ENCODE results near the gene IP6K3. TPM values are rescaled to one million over a fixed set of nuclear protein-coding genes. Genes with fewer than 3 reads are reported as not detected.

IP6K3 gene
- total RNA-seq, 1 experiment from 2014 or later, result 88.2 TPM

DNA sequence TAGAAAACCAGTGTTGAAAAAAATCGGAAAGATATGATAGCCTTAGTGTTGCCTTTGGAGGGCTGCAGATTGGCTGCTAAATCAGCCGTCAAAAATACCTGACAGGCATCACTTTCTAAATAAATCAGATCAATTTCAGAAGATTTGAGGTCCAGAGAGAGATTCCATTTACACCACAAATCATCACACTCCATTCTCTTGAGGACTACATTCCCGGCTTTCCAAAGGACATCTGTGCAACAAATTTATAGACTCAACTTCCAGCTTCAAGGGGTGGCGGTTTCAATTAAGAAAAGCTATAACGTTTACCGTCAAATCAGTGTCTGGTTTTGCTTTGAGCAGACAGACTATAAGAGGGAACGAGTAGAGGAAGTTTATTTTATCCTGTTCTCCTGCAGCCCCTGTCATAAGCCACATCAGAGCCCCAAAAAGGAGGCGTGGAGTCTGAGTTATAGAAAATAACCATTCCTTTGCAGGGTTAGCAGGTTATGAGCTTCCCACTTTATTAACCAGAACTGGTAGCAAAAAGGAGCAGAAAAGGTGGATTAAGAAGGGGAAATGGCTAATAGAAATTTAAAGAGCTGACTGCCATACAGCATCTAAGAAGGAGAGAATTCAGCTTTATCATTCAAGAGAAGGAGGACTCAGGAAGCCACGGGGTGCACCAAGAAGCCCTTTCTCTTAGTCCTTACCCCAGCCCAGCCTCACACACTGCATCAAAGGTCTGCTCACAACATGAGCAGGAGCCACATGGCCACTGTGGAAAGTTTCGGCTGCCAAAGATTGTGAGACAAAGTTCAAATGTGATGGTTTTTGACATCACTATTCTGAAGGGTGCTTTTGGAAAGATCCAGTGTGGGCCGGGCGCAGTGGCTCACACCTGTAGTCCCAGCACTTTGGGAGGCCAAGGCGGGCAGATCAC lies 22.3 kb downstream of the IP6K3 start:
- no peak for DNase-seq (ENCODE audit: low read depth)

- no peak for DNase-seq (ENCODE audit: low read depth)
Measured at GRCh38 chr6:33723371-33724085, 23.2 kb downstream of the IP6K3 start.

DNA sequence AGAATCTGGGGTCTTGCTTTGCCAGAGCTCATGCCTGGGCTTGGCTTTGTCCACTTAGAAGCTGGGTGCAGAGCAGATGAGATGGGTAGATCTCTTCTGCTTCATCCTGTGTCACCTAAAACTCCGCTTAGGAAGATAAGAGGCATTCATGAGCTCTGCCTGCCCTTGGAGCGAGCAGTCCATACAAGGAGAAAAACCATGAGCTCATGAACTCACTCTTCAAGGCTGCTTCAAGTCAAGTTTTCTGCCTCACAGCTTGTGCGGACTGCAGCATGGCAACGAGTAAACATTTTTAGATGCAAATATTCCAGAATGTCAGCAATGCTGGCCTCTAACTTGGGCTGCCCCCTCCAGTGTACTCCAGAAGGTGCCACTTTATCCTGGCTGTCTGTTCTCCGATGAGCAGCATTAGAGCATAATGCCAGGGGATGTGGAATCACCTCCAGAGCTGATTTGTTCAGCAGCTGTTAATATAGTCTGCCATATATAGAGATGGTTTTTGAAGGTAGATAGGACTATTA lies 24.5 kb downstream of the IP6K3 start:
- DNase-seq (ENCODE audit: low read depth), result no peak

GRCh38 chr6:33721508-33721907 lies 25.2 kb downstream of the IP6K3 start:
- no peak for DNase-seq (ENCODE audit: low read depth)

GRCh38 chr6:33720998-33721397 lies 25.7 kb downstream of the IP6K3 start:
- no peak for DNase-seq (ENCODE audit: low read depth)

GRCh38 chr6:33719326-33719987 lies 27.2 kb downstream of the IP6K3 start:
- DNase-seq (ENCODE audit: low read depth), result no peak

- DNase-seq (ENCODE audit: low read depth), result no peak
Measured at GRCh38 chr6:33718713-33719112, 28.0 kb downstream of the IP6K3 start.

GRCh38 chr6:33717934-33718455 lies 28.7 kb downstream of the IP6K3 start:
- DNase-seq (ENCODE audit: low read depth), result no peak

- no peak for DNase-seq (ENCODE audit: low read depth)
Measured at GRCh38 chr6:33716890-33717632, 29.6 kb downstream of the IP6K3 start.

- DNase-seq (ENCODE audit: low read depth), result no peak
Measured at GRCh38 chr6:33716379-33716778, 30.3 kb downstream of the IP6K3 start.

DNA sequence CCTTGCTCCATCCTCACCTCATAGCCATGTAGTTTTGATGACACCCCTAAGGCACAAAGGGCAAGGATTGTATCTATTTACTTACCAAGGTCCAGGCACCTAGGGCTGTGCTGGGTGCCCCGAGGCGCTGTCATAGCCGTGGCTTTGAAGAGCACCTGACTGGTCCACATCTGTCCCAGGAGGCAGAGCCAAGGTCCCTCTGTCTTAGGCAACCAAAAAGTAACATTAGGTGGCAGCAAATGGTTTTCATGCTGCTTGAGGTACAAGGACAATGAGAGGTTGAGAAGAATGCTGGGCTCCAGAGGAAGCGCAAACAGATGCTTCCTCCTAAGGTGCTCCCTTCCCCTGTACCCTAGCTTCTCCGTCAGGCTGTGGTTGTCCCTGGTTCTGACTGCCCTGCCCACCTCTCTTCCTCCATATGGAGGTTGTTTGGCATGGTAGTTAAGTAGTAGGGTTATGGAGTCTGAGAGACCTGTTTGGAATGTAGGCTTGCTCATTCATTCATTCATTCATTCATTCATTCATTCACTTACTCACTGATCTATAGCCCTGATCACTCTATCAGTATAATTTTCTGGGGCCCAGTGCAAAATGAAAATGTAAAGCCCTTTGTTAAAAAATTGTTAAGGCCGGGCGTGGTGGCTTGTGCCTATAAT lies 32.2 kb downstream of the IP6K3 start:
- no peak for DNase-seq (ENCODE audit: low read depth)

- DNase-seq (ENCODE audit: low read depth), result no peak
Measured at GRCh38 chr6:33713786-33714185, 32.9 kb downstream of the IP6K3 start.

GRCh38 chr6:33712914-33713313 lies 33.8 kb downstream of the IP6K3 start:
- no peak for DNase-seq (ENCODE audit: low read depth)

- peak; percentile 93 for DNase-seq (ENCODE audit: low read depth)
Measured at GRCh38 chr6:33711140-33712129, 35.3 kb downstream of the IP6K3 start, which contains the start of gene UQCC2. UQCC2 (minus strand) TSS chr6:33711700; CDS start chr6:33711686, 14 bp downstream.

DNA sequence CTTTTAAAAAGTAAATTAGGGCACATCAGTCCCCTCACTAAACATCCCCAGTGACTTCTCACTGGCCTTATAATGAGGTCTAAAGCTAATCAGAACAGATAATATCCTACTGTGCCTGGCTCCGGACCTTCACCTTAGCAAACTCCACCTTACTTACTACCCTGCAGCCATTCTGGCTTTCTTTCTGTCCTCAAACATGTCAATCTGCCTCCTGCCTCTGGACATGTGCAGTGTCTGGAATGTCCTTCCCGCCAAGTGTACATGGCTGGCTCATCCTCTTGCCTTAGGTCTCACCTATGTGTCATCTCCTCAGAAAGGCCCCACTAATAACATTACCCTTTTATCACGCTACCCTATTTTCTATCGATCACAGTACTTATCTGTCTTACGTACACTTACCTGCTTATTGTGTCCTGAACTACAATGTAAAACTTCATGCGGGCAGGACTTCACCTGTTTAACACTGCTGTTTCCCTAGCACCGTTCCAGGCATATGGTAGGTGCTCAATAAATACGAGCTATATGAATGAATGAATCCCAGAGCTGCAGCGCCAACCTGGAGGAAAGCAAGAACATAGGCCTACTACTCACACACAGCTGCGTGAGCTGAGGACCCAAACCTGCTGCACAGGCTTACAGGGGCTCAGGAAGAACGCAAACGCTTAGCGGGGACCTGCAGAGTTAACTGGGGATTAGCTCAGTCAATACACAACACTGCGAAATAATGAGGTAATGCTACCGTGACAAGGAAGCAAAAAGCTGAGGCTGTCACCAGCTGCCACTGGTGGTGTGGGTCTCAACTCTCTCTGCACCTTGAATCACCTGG lies 36.2 kb downstream of the IP6K3 start:
- DNase-seq (ENCODE audit: low read depth), result no peak

DNA sequence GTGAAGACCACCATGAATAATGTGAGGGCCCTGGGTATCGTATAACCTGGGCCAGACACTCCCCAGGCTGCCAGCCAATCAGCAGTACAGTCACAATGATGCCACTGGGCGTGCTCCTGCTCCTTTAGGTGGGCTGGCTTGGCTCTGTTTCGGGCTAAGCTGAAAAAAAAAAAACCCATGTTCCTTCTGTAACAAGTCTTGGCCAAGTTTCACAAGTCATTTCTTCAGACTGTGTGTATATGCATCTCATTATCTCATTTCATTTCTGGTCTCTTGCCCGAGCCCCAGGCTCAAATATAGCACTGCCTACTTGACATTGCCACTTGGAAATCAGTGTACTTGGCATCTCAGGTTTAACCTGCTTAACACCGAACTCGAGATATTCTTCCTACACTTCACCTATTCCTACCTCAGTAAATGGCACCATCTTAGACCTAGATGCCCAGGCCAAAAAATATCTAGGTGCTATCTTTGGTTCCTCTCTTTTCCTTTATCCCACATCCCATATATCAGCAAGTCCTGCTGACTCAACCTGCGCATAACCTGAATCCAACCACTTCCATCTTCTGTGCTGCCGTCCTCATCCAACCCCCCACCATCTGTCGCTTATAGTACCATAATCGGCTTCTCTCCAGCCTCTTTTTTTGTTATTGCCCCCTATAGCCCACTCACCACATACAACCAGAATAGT lies 37.0 kb downstream of the IP6K3 start:
- no peak for DNase-seq (ENCODE audit: low read depth)

DNA sequence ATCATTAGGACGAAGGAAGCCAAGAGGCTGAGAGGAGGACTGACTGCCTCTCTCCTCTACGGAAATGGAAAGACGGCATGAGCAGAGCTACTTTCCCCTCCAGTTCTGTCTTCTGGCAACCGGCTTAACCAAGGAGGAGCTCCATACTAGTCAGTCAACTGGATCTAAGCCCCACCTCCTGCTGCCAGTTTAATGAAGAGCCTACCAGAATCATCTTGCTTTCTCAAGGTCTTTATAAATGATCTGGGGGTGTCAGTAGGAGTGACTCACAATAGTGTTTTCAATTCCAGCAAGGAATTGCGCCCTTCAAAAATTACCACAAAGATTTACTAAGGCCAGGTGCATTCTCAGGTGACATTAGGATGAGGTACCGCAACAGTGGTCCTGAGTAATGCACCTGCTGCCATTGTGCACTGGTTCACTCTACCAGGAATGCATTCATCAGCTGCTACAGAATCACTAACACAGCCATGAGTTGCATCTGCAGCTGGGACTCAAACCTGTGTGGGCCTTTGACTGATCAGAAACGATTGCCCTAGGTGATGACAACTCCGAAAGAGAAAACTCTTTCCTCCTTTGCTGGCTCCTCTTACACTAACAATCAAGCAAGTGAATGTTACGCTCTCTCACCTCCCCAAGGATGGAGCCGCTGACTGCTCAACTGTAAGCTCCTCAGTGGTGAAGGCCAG lies 38.0 kb downstream of the IP6K3 start:
- DNase-seq (ENCODE audit: low read depth), result no peak
